HG03558 (cell line): ENCODE data around the gene DLGAP3.

ENCODE experiments used
- ATAC-seq: cut with Tn5 transposase; IDR thresholded peaks from one replicate; pipeline ENCODE4 v1.9.1; 2021; ENCODE audit warnings: moderate number of reproducible peaks; ENCODE audit not compliant: unreplicated experiment; ENCODE audit errors: extremely low read depth

The DLGAP3 gene

DNA sequence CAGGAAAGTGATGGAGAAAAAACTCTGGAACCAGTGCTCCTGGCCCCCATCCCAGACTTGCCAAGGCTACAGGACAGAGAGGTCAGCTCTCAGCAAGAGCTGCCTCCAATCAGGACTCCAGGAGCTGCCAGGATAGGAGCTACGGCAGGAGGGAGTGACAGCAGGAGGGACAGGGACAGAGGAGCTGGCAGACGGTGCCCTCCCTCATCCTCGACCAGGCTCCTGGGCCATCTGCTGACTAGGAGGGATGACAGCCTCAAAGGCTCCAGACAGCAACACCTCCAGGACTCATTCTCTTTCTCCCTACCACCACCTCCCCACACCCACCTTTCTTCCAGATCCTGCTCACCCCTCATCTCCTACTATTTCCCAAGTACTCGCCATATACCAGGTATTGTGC, 22.7 kb downstream of the DLGAP3 start:
- ATAC-seq: no peak

DNA sequence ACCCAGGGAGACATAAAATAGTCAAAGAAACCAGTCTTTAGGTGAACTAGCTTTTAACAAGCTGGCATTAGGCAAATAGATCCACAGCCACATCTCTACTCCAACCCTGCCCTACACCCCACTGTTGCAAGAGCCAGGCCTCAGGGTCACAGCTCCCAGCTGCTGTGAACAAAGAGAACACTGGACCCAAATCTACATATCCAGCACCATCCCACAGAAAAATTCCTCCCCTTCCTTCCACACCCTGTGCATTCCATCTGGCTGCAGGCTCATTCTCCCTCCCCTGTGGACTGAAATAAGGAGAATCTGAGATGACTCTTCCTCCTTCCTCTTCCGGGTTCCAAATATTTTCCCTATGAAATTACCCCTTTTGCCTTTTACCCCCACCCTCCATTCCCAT, 23.2 kb downstream of the DLGAP3 start:
- ATAC-seq: no peak

DNA sequence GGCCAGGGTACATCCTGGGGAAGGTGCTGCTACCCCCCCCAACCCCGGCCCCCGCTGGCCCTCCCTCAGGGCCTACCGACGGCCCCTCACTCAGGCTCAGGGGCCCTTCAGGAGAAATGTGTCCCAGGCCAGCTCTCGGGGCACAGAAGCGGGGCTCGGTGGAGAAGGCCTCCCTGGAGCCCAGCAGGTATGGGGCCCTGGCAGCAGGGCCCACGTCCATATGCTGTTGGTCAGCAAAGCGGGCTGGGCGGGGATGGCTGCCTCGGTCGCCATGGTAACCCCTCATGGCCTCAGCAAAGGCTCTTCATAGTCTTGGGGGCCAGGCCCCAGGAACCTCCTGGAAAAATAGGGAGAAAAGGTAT, 24.4 kb downstream of the DLGAP3 start:
- ATAC-seq: no peak

DNA sequence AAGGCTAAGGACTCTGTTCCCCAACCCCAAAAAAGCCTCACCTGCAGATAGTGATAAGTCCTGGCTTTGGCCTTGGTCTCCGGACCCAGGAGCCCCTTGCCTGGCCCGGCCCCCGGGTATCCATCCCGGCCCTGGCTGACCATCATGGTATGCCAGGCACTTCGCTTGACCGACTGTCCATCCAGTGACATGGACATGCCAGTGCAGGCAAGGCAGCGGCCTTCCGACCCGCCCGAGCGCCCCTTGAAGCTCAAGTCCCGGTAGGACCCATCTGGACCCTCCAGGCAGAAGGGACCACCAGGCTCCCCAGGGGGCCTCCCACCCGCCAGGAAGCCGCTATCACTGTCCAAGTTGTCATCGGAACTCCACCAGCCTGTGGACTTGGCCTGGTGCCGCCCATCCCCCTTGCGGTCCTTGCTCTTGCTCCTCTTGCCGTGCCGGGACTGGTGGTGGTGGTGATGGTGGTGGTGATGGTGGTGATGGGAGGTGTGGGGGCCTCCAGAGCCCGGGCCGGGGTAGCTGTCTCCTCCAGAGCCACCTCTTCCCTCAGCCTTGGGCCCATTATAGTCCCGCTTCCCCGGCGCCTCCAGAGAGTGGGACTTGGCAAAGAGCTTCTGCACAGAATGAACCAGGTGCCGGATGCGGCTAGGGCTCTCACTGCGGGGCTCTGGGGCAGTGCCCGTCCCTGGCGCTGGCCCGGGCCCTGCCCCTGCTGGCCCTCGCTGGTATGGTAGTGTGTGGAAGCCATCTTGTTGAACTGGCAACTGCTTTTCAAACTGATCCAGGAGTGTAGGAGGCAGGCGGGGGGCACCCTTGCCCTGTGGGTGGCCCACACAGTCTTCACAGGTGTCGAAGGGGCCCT, 25.0 kb downstream of the DLGAP3 start:
- no peak for ATAC-seq

DNA sequence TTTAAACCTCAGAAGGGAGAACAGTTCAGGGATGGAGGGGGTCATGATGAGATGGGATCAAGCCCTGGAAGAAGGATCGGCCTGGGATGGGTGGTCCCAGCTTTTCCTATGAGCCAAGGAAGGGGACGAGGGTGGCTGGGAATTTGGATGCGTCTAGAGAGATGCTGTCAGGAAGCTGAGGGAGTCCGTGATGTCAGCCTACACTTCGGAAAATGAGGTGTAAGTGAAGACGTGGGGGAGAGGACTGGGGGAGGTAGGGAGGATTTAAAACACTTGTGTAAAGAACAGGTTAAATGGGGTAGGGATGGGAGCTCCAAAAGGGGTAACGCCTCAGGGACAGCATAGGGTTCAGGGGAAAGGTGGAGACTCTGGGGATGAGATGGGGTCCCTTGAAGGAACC, 27.5 kb downstream of the DLGAP3 start:
- ATAC-seq: no peak

DNA sequence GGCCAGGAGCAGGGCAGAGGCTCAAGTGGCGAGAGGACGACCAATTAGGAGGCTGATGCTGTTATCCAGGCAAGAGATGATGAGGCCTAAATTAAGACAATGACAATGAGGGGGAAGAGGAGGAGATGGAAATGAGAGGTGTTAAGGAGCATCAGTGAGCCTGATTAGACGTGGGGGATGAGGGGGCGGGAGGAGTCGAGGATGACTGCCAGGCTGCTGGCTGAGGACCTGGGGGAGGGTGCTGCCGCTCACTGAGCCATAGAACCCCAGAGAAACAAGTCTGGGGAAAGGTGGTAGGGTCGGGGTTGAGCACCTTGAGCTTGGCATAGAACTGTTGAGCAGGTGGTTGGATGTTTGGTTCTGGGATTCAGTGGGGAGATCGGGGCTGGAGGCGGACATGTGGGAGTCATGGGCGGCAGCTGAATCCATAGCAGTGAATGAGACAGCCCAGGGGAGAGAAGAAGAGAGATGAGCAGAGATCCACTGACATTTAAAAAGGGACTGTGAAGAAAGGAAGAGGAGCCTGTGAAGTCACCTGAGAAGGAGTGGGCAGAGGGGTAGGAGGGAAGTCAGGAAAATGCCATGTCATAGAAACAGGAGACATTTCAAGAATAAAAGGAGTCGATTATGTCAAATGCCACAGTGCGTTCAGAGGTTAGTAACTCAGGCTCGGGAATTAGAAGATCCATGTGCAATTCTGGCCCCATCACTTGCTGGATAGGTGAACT, 28.5 kb downstream of the DLGAP3 start:
- no peak for ATAC-seq

DNA sequence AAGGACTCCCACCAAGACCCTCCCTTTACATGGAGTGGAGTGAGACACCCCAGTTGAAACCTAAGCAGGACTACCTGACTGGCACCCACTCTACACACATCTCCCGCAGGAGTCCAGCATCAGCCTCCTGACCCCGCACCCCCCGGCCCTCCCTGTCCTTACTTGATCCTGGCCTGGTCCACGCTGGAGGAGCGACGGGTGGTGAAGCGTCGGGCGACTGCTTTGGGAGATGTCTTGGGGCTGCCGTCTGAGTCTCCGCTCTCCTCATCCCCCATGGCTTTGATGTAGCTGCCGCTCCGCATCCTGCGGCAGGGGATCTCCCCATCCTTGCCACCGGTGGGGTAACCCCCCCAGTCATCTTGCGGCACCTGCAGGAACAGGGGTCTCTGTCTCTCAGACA, 29.5 kb downstream of the DLGAP3 start:
- ATAC-seq: no peak

DNA sequence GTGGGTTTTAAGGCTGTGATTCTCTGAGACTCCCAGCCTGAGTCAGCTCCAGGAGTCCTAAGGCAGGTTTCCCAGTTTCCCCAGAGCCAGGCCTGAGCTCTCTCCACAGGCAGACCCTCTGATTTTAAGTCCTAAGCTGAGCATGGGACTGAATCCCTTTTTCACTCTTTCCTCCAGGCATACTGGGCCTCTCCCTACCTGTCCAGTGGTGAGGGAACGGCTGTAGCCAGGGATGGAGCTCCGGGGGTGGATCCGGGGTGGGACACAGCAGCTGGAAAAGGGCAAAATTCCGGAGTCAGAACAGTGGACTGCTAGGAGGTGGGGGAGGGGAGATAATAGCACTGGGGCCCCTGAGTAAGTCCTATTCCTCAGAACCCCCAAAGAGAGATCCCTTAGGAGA, 30.0 kb downstream of the DLGAP3 start:
- ATAC-seq: no peak

DNA sequence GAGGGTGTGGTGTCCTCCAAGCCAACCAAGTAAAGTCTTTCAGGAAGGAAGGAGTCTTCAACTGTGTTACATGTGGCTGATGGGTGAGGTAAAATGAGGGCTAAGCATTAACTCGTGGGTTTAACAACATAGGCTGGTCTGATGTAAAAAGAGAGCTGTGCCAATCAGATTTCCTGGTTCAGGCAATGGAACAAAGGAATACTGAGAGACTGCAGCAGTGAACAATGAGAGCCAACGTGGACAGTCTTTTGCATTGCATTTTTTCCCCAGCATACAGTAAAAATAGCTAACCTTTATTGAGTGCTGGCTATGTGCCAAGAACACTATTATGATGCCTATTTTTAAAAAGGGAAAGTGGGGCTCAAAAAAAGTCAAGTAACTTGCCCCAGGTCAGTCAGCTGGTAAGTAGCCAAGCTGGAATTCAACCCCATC, 31.1 kb downstream of the DLGAP3 start:
- ATAC-seq: no peak

DNA sequence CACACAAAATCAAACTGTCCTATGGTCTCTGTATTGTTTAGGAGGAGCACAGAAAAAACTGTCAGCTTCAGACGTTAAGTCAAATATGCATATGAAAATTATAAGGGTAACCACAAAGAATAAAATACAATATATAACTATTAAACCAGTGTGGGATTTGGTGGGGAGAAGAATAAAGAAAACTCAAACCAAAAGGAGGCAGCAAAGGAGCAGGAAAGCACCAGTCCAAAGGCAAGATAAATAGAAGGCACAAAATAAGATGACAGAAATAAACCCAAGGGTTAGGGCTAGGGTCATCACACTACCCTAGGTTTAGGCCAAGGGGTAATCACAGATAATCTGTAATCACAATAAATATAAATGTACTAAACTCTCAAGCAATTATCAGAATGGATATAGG, 32.8 kb downstream of the DLGAP3 start:
- ATAC-seq: no peak

DNA sequence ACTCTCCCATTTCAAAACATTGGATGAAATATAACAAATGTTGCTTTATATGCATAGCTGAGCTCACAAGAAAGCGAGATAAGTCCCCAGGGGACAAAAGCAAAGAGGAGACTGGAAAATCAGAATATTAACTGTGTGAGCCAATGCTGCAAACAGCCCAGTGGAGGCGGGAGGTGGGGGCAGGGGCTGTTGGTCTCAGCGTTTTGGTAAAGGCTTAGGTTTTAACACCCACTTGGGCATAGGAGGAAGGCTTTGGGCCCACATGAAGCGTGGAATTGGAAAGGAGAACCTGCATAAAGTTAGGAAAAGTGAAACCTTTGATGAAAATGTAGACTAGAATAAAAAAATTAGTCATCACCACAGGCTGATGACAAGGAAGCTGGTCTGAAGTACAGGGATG, 39.7 kb downstream of the DLGAP3 start:
- ATAC-seq: no peak

DNA sequence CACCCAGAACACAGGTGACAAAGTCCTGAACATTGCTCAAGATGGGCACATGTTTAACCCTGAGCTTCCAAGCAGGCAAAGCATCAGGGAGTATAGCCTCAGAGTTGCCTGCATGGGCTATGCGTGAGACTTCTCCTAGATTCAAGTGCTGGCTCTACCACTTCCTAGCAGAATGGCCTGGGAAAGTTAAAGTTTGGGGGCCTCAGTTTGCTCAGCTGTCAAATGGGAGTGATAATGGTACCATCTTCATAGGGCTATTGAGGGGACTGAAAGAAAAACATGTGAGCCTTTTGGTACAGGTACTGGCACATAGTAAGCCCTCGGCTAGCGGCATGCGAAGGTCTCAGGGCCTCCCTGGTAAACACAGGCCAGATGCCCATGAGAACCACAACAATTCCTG, 41.9 kb downstream of the DLGAP3 start:
- ATAC-seq: no peak

DNA sequence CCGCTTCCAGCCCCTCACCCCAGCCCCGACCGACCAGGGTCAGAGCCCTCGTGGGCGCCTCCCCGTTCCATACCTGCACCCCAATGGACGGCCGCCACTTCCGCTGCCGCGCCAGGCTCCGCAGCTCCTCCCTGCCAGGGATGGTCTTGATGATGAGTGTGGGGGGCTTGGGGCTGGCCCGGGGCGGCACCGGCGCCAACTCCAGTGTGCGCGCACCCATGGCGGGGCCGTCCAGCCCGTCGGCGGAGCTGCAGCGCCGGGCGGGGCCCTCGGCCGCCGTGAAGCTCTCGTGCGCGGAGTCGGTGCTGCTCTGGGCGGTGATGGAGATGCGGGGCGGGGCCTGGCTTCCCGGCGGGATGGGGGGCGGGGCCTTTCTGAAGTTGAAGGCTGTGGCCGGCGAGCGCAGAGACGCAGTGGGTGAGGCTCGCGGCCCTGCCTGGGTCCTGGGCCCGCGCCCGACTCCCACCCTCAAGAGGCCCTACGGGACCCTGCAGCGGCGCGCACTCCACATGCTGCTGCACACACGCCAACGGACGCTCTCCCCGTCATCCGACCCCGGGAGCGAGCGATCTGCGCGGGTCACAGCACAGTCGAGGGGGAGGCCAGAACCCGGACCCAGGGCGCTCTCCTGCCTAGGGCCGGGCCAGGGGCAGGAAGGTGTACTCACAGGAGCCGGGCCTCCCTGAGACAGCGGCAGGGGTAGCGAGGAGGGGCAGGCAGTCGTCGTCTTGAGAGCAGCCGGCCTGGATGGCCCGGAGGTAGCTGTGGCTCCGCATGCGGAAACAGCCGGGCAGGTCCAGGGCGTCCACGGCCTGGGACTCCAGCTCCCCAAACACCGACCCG, 43.8 kb downstream of the DLGAP3 start:
- no peak for ATAC-seq

DNA sequence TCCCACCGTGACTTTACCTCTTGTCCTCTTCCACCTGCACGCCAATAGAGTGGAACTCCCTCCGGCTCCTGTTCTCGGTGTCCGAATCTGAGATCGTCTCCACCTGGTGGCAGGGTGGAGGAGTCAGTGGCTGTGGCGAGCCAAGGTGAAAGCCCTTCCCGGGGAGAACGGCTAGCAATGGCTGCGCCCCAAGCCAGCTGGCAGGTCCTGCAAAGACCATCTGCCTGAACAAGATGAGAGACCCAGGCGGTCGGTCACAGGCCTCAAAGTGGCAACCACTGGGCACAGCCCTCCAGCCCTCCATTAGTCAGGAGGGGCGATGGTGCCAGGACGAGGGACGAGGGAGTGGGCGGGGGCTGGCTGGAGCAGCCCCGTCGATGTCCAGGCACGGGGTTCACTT, 44.5 kb downstream of the DLGAP3 start:
- no peak for ATAC-seq

DNA sequence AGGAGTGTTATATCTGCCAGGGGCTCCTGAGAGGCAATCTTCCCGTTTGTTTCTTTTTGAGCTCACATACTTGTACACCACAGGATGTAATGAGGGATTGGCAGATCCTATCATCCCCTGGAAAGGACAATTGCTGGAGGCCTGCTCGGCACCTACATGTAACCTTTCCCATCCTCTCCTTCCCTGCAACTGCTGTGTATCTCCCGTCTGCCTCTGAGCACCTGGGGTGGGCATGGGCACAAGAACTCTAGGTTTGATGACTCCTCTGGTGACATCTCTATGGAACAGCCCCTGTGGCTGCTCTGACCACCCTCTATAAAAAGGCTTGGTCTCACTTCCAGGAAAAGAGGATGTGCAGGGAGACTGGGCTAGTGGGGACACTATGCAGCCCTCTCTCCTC, 44.9 kb downstream of the DLGAP3 start:
- no peak for ATAC-seq

DNA sequence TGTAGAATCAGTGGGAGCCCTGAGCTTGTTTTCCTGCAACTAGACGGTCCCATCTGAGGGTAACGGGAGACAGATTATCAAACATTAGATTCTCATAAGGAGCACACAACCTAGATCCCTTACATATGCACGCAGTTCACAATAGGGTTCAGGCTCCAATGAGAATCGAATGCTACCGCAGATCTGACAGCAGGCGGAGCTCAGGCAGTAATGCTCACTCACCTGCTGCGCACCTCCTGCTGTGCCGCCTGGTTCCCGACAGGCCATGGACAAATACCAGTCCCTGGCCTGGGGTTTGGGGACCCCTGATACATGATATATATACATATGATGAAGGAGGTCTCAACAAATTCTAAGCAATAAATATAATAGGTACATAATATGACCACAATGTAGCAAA, 50.2 kb downstream of the DLGAP3 start:
- no peak for ATAC-seq

DNA sequence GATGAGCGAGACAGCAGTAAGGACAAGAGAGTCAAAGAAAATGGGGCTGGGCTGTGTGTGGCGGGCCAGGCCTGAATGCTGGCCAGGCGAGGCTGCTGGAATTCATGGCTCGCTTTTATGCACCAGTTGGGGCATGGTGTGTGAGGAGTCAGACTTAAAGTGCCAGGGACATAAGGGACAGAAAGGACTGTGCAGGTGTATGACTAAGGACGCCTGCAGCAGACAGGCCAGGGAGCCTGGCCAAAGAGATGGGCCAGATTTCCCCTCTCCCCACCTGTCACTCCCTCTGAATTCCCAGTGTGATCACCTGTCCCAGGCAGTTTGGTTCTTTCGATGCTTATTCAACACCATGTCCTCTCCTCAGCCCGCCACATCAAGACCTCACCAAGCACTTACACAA, 53.0 kb downstream of the DLGAP3 start:
- ATAC-seq: no peak

DNA sequence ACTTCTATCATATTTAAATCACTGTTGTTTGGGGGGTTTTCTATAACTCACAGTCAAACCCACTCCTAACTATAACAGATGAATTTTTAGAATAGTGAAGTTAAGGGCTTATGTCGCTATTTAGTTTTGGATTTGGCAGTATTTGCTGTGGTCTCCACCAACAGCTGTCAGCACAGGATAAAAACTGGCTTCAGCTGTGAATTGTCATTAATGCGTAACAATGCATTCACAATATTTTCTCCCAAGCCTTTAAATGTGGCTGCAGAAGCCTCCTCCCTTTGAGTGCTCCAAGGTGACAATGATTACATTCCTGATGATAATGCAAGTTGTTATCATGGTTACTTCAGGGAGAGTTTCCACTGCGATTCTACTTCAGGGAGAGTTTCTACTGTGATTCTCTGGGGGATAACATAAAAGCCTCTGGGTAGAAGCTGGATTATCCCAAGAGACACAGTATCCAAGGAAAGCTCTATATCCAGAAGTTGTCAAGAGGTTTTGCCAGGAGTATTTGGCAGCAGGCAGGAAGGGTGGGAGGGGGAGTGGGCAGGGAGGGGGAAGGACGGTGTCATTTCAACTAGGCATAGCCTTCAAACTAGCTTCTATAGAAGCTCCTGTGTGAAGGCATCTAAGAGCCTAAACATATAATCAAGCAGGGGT, 55.0 kb downstream of the DLGAP3 start:
- no peak for ATAC-seq

DNA sequence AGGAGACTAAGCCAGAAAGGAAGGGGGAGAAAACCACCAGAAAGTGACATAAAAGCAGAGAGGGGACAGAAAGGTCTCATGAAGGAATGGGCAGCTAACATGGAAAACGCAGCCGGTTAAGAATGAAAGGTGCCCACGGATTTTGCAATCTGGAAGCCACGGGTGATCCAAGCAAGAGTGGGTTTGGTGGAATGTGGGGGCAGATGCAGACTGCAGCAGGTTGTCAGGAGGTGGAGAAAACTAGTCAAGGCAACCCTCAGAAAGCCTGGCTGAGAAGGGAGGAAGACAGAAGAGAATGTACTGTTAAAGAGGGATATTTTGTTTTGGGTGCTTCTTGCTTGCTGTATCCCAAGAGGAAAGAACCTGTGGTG, 57.3 kb downstream of the DLGAP3 start:
- no peak for ATAC-seq

DNA sequence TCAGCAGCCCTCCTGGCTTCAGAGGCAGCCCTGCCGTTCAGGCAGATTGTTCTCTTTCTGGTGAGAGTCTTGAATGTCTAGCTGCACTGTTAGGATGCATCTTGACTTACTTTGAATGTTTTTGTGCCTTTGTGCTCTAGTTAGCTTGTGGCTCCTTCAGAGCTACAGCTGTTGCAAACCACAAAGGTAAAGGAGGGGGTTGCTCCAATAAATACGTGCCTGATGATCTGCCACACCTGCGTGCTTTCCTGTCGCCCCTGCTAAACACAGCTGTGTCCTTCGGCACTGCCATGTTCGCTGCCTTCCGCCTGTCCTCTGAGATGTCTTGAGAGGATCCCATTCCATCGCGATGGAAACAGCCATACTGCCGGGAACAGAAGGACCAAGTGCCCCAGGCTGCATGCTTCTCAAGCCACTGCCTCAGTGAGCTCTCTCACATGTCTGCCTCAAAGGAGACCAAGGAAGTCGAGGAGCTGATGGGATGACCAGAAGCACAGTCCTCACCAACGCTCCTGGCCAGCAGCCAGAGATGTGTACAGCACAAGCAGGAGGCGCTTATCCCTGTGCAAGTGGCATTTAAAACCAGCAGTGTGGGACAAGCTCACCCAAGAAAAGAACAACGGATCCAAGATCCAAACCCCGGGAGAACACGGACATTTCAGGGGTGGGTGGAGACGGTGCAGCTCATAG, 57.9 kb downstream of the DLGAP3 start:
- ATAC-seq: no peak
